PC-3 (cell line): ENCODE data around the gene CELF6.

Experiments used
- EZH2 ChIP-seq: fragments of 300-600 bp; sonication (generic); IDR thresholded peaks from one replicate; pipeline ENCODE4 v1.6.1; 2017; ENCODE audit warnings: antibody characterized with exemption, mild to moderate bottlenecking, low read length; ENCODE audit not compliant: unreplicated experiment
- EZH2phosphoT487 ChIP-seq: fragments of 300-600 bp; sonication (generic); IDR thresholded peaks from 2 replicates; pipeline ENCODE4 v1.6.1; 2018; ENCODE audit warnings: mild to moderate bottlenecking, antibody characterized with exemption, low read length, borderline replicate concordance
- TF ChIP-seq, protein P1 (sequence below): fragments of 300-600 bp; sonication (generic); conservative IDR thresholded peaks from 2 replicates; pipeline ENCODE4 v1.5.1; 2017; ENCODE audit warnings: antibody characterized with exemption, low read depth, mild to moderate bottlenecking, low read length

DNA sequence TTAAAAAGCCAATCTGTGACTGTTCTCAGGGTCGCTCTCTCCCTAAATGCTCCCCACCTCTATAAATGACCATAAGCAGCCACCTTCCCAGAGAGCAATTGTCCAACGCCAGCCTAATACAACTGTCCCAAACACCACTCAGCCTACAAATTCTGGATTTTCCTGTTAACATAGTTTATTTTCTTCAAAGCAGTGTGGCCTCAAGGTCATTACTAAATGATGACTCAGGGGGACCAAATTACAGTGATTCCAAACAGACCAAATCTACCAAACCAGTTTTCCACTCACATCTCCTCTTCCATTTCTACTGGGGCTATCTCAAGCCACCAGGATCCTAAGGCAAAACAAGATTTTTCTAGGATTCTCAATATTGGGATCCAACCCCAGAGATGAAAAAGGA is 33.3 kb upstream of the CELF6 start:
- TF ChIP-seq, protein P1, sequence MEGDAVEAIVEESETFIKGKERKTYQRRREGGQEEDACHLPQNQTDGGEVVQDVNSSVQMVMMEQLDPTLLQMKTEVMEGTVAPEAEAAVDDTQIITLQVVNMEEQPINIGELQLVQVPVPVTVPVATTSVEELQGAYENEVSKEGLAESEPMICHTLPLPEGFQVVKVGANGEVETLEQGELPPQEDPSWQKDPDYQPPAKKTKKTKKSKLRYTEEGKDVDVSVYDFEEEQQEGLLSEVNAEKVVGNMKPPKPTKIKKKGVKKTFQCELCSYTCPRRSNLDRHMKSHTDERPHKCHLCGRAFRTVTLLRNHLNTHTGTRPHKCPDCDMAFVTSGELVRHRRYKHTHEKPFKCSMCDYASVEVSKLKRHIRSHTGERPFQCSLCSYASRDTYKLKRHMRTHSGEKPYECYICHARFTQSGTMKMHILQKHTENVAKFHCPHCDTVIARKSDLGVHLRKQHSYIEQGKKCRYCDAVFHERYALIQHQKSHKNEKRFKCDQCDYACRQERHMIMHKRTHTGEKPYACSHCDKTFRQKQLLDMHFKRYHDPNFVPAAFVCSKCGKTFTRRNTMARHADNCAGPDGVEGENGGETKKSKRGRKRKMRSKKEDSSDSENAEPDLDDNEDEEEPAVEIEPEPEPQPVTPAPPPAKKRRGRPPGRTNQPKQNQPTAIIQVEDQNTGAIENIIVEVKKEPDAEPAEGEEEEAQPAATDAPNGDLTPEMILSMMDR: no peak
- TF ChIP-seq EZH2 (no peak), EZH2phosphoT487 (no peak)
